ENCODE measurements around the gene GPR160. TPM values are rescaled to one million over a fixed set of nuclear protein-coding genes. Genes with fewer than 3 reads are reported as not detected.

The GPR160 gene
- total RNA-seq, 1 experiment from 2014 or later: 53.8 TPM

- intact Hi-C loops (cut with micrococcal nuclease; ENCODE audit: unreplicated experiment): loop anchor here (5.0 kb wide), 1 partner anchor 275 kb away; the partner anchor contains the start of gene MYNN
- Mint-ChIP-seq H3K36me3 (ENCODE audit: insufficient read depth, unreplicated experiment) (peaks cover 13% of the 10 kb centered on the region), H3K4me1 (ENCODE audit: low read depth, unreplicated experiment) (peaks cover 62% of the 10 kb centered on the region), H3K9me3 (ENCODE audit: low read depth, unreplicated experiment) (no peaks in the 10 kb centered on the region), H3K4me3 (ENCODE audit: low read depth, unreplicated experiment) (peak overlapping the region; percentile 60), H3K27ac (ENCODE audit: unreplicated experiment) (peak overlapping the region; percentile 17), H3K27me3 (ENCODE audit: unreplicated experiment) (no peaks in the 10 kb centered on the region)
- BruUV-seq (replicated peaks): no TSS peak
- CTCF ChIA-PET: interaction anchor here (0.6 to 0.7 kb wide), 4 partner anchors 9 to 897 kb away, joined by 3 to 6 read pairs (median 4); no protein-coding TSS in a partner anchor
- TF ChIP-seq CTCF (IDR thresholded peaks at IDR 0.05; ENCODE audit: unreplicated experiment): no peak
- DNase-seq: no peak
Measured at GRCh38 chr3:170047133-170047404, 9.3 kb downstream of the GPR160 start.

- no peak for TF ChIP-seq CTCF (IDR thresholded peaks at IDR 0.05; ENCODE audit: unreplicated experiment)
- BruUV-seq (replicated peaks): no TSS peak
- no peaks in the 10 kb centered on the region for H3K27me3 Mint-ChIP-seq (ENCODE audit: unreplicated experiment)
- H3K4me1 Mint-ChIP-seq (ENCODE audit: low read depth, unreplicated experiment): peaks cover 65% of the 10 kb centered on the region
- H3K36me3 Mint-ChIP-seq (ENCODE audit: insufficient read depth, unreplicated experiment): peaks cover 13% of the 10 kb centered on the region
- no peaks in the 10 kb centered on the region for H3K9me3 Mint-ChIP-seq (ENCODE audit: low read depth, unreplicated experiment)
- intact Hi-C loops (cut with micrococcal nuclease; ENCODE audit: unreplicated experiment): loop anchor here (5.0 kb wide), 1 partner anchor 277 kb away; the partner anchor contains the start of gene MYNN
- DNase-seq: peak; percentile 87
- peak overlapping the region; percentile 54 for H3K4me3 Mint-ChIP-seq (ENCODE audit: low read depth, unreplicated experiment)
- peak overlapping the region; percentile 95 for H3K27ac Mint-ChIP-seq (ENCODE audit: unreplicated experiment)
- CTCF ChIA-PET: interaction anchor here (0.6 to 1.4 kb wide), 11 partner anchors 9 to 1589 kb away, joined by 3 to 8 read pairs (median 4); partner anchors contain the start of genes GPR160 and SEC62
Measured at GRCh38 chr3:170049146-170050000, 11.6 kb downstream of the GPR160 start.

GRCh38 chr3:170050753-170051152 is 13.0 kb downstream of the GPR160 start:
- peak overlapping the region; percentile 54 for H3K4me3 Mint-ChIP-seq (ENCODE audit: low read depth, unreplicated experiment)
- CTCF ChIA-PET: interaction anchor here (1.4 kb wide), 1 partner anchor 12 kb away, joined by 3 read pairs; no protein-coding TSS in a partner anchor
- no peak for DNase-seq
- no TSS peak for BruUV-seq (replicated peaks)
- no peaks in the 10 kb centered on the region for H3K9me3 Mint-ChIP-seq (ENCODE audit: low read depth, unreplicated experiment)
- H3K4me1 Mint-ChIP-seq (ENCODE audit: low read depth, unreplicated experiment): peaks cover 65% of the 10 kb centered on the region
- no peaks in the 10 kb centered on the region for H3K27me3 Mint-ChIP-seq (ENCODE audit: unreplicated experiment)
- peak overlapping the region; percentile 95 for H3K27ac Mint-ChIP-seq (ENCODE audit: unreplicated experiment)
- H3K36me3 Mint-ChIP-seq (ENCODE audit: insufficient read depth, unreplicated experiment): peaks cover 13% of the 10 kb centered on the region
- TF ChIP-seq CTCF (IDR thresholded peaks at IDR 0.05; ENCODE audit: unreplicated experiment): no peak
- intact Hi-C loops (cut with micrococcal nuclease; ENCODE audit: unreplicated experiment): no loop called here

GRCh38 chr3:170052398-170052797 is 14.6 kb downstream of the GPR160 start:
- H3K4me3 Mint-ChIP-seq (ENCODE audit: low read depth, unreplicated experiment): no peak overlapping the region
- intact Hi-C loops (cut with micrococcal nuclease; ENCODE audit: unreplicated experiment): no loop called here
- CTCF ChIA-PET: interaction anchor here (1.5 kb wide), 1 partner anchor 255 kb away, joined by 3 read pairs; no protein-coding TSS in a partner anchor
- H3K4me1 Mint-ChIP-seq (ENCODE audit: low read depth, unreplicated experiment): peaks cover 58% of the 10 kb centered on the region
- no peaks in the 10 kb centered on the region for H3K9me3 Mint-ChIP-seq (ENCODE audit: low read depth, unreplicated experiment)
- peaks cover 13% of the 10 kb centered on the region for H3K36me3 Mint-ChIP-seq (ENCODE audit: insufficient read depth, unreplicated experiment)
- DNase-seq: no peak
- H3K27ac Mint-ChIP-seq (ENCODE audit: unreplicated experiment): no peak overlapping the region
- no peak for TF ChIP-seq CTCF (IDR thresholded peaks at IDR 0.05; ENCODE audit: unreplicated experiment)
- H3K27me3 Mint-ChIP-seq (ENCODE audit: unreplicated experiment): no peaks in the 10 kb centered on the region
- no TSS peak for BruUV-seq (replicated peaks)

All from Calu3 (cell line).